Heart left ventricle (tissue), 16 donors: Measurements from ENCODE around the gene MINDY4. TPM values are rescaled to one million over a fixed set of nuclear protein-coding genes. Genes with fewer than 3 reads are reported as not detected.
A peak's percentile ranks its signal among the peaks of the same experiment; 100 is the strongest.

Experiments used
- ATAC-seq, 4 donors: fragments of 200-7000 bp; cut with Tn5 transposase; one replicate each; pipeline ENCODE4 v1.9.1; 2020 to 2022; ENCODE audit warnings: moderate library complexity in 4 of 4, mild to moderate bottlenecking in 3 of 4, moderate number of reproducible peaks in 1 of 4
- DNase-seq, 5 donors: peaks; one replicate each; pipeline ENCODE4 v3.0.0-alpha.2; 2020
- H3K27ac ChIP-seq, 12 donors: fragments of 200-600 bp; sonication (generic) in 4 of 12; one replicate each; pipeline versions ENCODE4 v1.5.0 to v1.8.0; 2016 to 2022; ENCODE audit warnings: mild to moderate bottlenecking in 2 of 12
- H3K27me3 ChIP-seq, 9 donors: fragments of 200-600 bp; sonication (generic) in 2 of 9; one replicate each; pipeline versions ENCODE4 v1.5.1 to v1.8.0; 2016 to 2022; ENCODE audit warnings: mild to moderate bottlenecking in 3 of 9
- H3K36me3 ChIP-seq, 9 donors: fragments of 200-600 bp; sonication (generic) in 2 of 9; one replicate each; pipeline versions ENCODE4 v1.5.0 to v1.8.0; 2018 to 2022; ENCODE audit warnings: mild to moderate bottlenecking in 2 of 9
- H3K4me1 ChIP-seq, 12 donors: fragments of 200-600 bp; sonication (generic) in 4 of 12; one replicate each; pipeline versions ENCODE4 v1.5.0 to v1.8.0; 2016 to 2022; ENCODE audit warnings: mild to moderate bottlenecking in 3 of 12
- H3K4me3 ChIP-seq, 12 donors: fragments of 200-600 bp; sonication (generic) in 4 of 12; one replicate each; pipeline versions ENCODE4 v1.5.0 to v1.8.0; 2017 to 2022; ENCODE audit warnings: mild to moderate bottlenecking in 9 of 12, moderate library complexity in 4 of 12
- H3K9me3 ChIP-seq, 12 donors: fragments of 200-600 bp; sonication (generic) in 4 of 12; one replicate each; pipeline versions ENCODE4 v1.5.0 to v1.8.0; 2016 to 2022; ENCODE audit warnings: mild to moderate bottlenecking in 1 of 12
- POLR2A ChIP-seq, 2 donors: fragments of 450-650 bp; IDR thresholded peaks; one replicate each; pipeline ENCODE4 v1.6.1; 2017; ENCODE audit warnings: antibody characterized with exemption in 2 of 2, mild to moderate bottlenecking in 2 of 2, moderate library complexity in 2 of 2
- WGBS, 4 donors: extraction: QIAGEN DNeasy Blood & Tissue Kit in 2 of 4; methylation state at CpG; one replicate each; pipeline versions ENCODE4 v1.1.5 to v1.1.7; 2013 to 2018; 5-methylcytosine and 5-hydroxymethylcytosine counted together
- intact Hi-C, 10 donors: fragments of 100-400 bp; cut with DNase I; formaldehyde crosslinking; loops; one replicate each; pipeline versions ENCODE4 v1.11.1 to v1.14.2; 2022
- polyA plus RNA-seq, 2 donors: library from polyadenylated mRNA; stranded (reverse); fragments of 200-250 nt; gene quantifications; one replicate each; pipeline ENCODE4 v1.2.3, GENCODE V29; 2013
- total RNA-seq, 9 donors: library from RNA; depleted of rRNA in 2 of 9; stranded (reverse); fragments of >200 nt in 2 of 9; fragmentation: NEBNext Ultra II Directional in 3 of 9; extraction: Animal tissue kit (Norgen Biotek cat#: 25700) in 3 of 9; gene quantifications; one replicate each; pipeline versions ENCODE4 v1.1.0 to v1.2.4, GENCODE V29; 2016 to 2023
- TF ChIP-seq, protein P1 (sequence below), 12 donors: fragments of 200-600 bp; sonication (generic) in 4 of 12; IDR thresholded peaks; one replicate each; pipeline versions ENCODE4 v1.5.0 to v1.8.0; 2018 to 2022; ENCODE audit warnings: antibody characterized with exemption in 12 of 12, mild to moderate bottlenecking in 5 of 12
- donor health status: ischemic (EF 13 %, LVEDD 7.1; RV severe dilation, severe dysfunction).
- donor health status: healthy with polysubstance abuse.
- donor health status: DM: no; HTN: yes; CAD: no.
- donor health status: DM: no; HTN: no; CAD: no.
- donor health status: ischemic (EF 25% LVEDD 6.9; RV normal size, moderate dysfunction).
- donor health status: ischemic (EF 25% LVEDD 5.7; RV mildly dilated, moderate dysfunction).
- donor health status: healthy.
- donor health status: DM: yes; HTN: yes; CAD: no.
- donor health status: ischemic (EF 35%, LVEDD 5.7; RV mildly dilated, moderate dysfunction).
- donor health status: nonischemic (EF 11% LVEDD 7.7; RV severe dilation, severe dysfunction).
- donor health status: DM: yes; HTN: yes; CAD: no.
- donor health status: PGD.
- donor health status: ischemic (EF 29% LVEDD 5.4; RV normal size, mild dysfunction).
- donor health status: nonischemic (EF 23%, LVEDD 6.1; RV moderate dilation, normal function).

MINDY4 gene
- total and polyA plus RNA-seq, 11 donors, result 1.3 to 6.0 (median 2.9) TPM

DNA sequence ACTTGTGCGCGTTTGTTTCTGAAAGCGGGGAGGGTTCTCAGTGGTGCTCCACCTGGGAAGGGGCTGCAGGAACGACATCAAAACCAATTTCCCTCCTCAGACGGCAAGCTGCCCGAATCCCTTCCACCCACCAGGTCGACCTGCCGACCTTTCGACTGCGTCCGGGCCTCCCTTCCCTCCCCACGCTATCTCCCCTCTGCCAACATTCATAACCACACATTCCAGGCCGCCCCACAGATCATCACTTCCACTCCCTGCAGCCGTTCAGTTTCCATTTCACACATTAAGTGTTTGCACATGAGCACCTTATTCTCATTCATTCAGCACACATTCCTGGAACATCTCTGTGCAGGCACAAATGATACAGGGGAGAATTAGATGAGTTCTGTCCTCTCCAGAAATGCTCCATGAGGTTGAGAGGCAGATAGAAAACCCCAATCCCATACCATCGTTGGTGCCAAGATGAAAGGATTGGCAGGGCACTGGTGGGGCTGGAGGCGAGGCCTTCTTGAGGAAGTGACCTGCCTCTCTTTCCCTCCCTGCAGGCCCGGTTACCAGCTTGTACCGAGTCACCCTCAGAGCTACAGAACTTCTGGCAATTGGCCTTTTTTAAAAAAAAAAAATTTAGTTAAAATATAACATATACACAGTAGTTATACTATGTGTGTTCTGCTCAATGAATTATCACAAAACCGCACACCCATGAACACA lies 70.0 kb downstream of the MINDY4 start:
- DNase-seq (no peak), ATAC-seq (peak in 2 of 4 donors; percentile 23 to 32)
- H3K27ac ChIP-seq, result peak overlapping the region in 5 of 12 donors; percentile 8 to 57 (median 35)
- no peak overlapping the region for H3K4me3 ChIP-seq
- intact Hi-C loops, result no loop called here
- H3K4me1 ChIP-seq, result peaks cover 0 to 53% (median 23%) of the 10 kb centered on the region in 12 donors
- no peaks in the 10 kb centered on the region for H3K9me3 ChIP-seq
- peaks cover 0 to 16% (median 0%) of the 10 kb centered on the region in 9 donors for H3K36me3 ChIP-seq
- TF ChIP-seq POLR2A (IDR thresholded peaks at IDR 0.05), result no peak
- TF ChIP-seq, protein P1, sequence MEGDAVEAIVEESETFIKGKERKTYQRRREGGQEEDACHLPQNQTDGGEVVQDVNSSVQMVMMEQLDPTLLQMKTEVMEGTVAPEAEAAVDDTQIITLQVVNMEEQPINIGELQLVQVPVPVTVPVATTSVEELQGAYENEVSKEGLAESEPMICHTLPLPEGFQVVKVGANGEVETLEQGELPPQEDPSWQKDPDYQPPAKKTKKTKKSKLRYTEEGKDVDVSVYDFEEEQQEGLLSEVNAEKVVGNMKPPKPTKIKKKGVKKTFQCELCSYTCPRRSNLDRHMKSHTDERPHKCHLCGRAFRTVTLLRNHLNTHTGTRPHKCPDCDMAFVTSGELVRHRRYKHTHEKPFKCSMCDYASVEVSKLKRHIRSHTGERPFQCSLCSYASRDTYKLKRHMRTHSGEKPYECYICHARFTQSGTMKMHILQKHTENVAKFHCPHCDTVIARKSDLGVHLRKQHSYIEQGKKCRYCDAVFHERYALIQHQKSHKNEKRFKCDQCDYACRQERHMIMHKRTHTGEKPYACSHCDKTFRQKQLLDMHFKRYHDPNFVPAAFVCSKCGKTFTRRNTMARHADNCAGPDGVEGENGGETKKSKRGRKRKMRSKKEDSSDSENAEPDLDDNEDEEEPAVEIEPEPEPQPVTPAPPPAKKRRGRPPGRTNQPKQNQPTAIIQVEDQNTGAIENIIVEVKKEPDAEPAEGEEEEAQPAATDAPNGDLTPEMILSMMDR (IDR thresholded peaks at IDR 0.05), result no peak
- H3K27me3 ChIP-seq, result no peaks in the 10 kb centered on the region
- WGBS, 4 donors, result 57 to 65% (median 62%) methylated on average over 19 of the region's 19 CpGs

DNA sequence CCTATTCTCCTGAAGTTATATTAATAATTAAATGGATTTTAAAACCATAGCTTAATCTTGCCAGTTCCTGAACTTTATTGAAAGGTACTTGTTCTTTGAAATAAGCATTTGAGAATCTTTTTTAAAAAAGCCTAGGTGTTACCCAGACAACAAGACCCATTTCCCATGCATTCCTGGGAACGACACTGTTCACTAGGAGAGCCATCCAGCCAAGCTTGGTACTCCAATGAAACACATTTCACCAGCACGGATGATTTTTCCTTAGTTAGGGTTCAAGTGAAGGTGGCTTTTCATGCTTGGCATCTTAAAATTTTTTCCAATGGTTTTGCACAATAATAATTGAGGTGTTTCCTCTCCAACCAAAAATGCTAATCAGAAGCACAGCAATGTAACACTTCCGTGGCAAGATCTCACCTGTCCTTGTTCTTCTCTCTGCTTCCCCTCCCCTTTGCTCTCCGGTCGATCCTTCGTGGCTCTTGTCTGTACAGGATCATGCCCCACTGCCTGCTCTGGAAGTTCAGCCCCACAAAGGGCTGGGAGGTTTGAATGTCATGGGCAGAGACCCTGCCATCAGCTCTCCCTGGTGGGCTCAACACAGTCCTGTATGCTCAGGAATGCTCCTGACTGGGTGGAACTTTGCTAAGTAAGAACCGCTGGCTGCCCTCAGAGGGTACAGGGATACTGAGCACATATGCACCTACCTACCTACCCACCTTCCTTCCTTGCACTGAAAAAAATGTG lies 70.8 kb downstream of the MINDY4 start:
- Histone ChIP-seq H3K9me3 (no peaks in the 10 kb centered on the region), H3K27ac (no peak overlapping the region), H3K27me3 (no peaks in the 10 kb centered on the region), H3K4me3 (no peak overlapping the region), H3K36me3 (peaks cover 0 to 8% (median 0%) of the 10 kb centered on the region in 9 donors), H3K4me1 (peaks cover 0 to 57% (median 24%) of the 10 kb centered on the region in 12 donors)
- intact Hi-C loops, result no loop called here
- TF ChIP-seq, protein P1 (IDR thresholded peaks at IDR 0.05), result no peak
- TF ChIP-seq POLR2A (IDR thresholded peaks at IDR 0.05), result no peak
- WGBS, 4 donors, result 95 to 97% (median 96%) methylated on average over 7 of the region's 7 CpGs
- DNase-seq (no peak), ATAC-seq (no peak)

DNA sequence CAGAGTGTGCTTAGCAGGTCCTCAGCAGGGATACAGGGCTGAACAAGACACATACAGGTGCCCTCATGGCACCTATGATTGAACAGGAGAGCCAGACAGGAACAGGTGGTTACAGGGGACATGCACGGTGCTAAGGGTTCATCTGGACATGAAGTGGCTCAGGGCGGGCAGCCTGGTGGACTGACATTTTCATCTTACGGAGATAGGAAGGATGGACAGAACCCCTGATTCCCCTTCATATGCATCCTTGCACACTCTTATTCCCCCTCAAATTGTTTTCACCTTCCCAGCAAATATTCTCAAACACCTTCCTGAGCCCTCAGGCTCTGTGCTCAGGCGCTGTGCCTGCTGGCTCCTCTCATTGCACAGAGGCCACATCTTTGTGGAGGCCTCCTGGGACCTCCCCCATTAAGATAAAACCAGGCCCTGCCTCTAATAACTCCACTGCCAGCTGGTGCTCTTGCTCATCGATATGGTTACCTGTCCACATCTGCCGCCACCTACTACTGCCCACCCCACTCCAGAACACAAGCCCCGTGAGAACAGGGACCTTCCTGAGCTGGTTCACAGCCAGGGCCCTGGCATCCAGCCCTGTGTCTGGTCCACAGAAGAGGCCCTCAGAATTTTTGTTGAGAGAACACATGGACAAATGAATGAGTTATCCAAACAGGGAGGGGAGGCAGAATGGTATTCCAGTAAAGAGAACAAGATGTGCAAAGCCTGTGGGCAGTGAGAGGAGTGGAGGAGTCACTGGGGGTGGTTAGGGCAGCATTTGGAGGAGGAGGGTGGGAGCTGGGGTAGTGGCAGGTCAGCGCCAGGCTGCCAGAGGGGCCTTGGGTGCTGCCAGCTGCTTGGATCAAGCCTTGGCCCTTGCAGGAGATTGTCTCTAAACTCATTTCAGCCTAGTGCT lies 71.6 kb downstream of the MINDY4 start:
- Histone ChIP-seq H3K27ac (peak overlapping the region in 2 of 12 donors; percentile 23 to 88), H3K36me3 (peaks cover 0 to 3% (median 0%) of the 10 kb centered on the region in 9 donors), H3K4me3 (no peak overlapping the region), H3K27me3 (no peaks in the 10 kb centered on the region), H3K9me3 (no peaks in the 10 kb centered on the region), H3K4me1 (peaks cover 0 to 56% (median 24%) of the 10 kb centered on the region in 12 donors)
- intact Hi-C loops, result no loop called here
- TF ChIP-seq POLR2A (IDR thresholded peaks at IDR 0.05), result no peak
- TF ChIP-seq, protein P1 (IDR thresholded peaks at IDR 0.05), result no peak
- no peak for DNase-seq
- WGBS, 4 donors, result 78 to 86% (median 82%) methylated on average over 8 of the region's 8 CpGs
- peak in 1 of 4 donors; percentile 10 for ATAC-seq
